Measurements from ENCODE around the gene PRKCH. TPM values are rescaled to one million over a fixed set of nuclear protein-coding genes. Genes with fewer than 3 reads are reported as not detected.
A peak's percentile ranks its signal among the peaks of the same experiment; 100 is the strongest.

PRKCH gene
- polyA plus RNA-seq, 3 donors from 2014 or later, result 231 to 451 (median 335) TPM

DNA sequence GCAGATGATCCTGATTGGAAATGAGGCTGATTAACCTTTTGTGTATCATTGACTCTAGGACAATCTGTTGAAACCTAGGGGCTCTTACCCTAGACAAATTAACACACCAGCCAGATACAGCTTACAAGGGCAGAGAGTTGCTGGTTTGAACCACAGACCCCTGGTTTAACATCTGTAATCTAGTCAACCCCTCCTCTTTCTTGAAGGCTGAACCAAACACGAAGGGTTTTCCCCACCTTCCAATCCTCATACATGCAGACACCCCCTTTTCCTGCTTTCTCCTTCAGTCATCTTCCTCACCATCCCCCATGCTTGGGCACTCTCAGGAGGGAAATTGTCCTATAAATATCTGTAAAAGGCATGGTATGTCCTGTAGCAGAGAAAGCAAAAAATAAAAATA is 247.9 kb downstream of the PRKCH start:
- peak overlapping the region in 1 of 6 donors; percentile 69 for H3K27ac Mint-ChIP-seq
- peaks cover 18 to 26% of the 10 kb centered on the region in 2 donors for H3K4me1 Mint-ChIP-seq
- no peak for DNase-seq
- H3K9me3 Mint-ChIP-seq, result no peaks in the 10 kb centered on the region
- peak overlapping the region in 4 of 5 donors; percentile 44 to 64 (median 54) for H3K4me3 Mint-ChIP-seq
- peaks cover 4 to 11% (median 11%) of the 10 kb centered on the region in 3 donors for H3K36me3 Mint-ChIP-seq
- peaks cover 9 to 15% (median 9%) of the 10 kb centered on the region in 3 donors for H3K27me3 Mint-ChIP-seq (ENCODE audit: low read depth in 3 of 3)

DNA sequence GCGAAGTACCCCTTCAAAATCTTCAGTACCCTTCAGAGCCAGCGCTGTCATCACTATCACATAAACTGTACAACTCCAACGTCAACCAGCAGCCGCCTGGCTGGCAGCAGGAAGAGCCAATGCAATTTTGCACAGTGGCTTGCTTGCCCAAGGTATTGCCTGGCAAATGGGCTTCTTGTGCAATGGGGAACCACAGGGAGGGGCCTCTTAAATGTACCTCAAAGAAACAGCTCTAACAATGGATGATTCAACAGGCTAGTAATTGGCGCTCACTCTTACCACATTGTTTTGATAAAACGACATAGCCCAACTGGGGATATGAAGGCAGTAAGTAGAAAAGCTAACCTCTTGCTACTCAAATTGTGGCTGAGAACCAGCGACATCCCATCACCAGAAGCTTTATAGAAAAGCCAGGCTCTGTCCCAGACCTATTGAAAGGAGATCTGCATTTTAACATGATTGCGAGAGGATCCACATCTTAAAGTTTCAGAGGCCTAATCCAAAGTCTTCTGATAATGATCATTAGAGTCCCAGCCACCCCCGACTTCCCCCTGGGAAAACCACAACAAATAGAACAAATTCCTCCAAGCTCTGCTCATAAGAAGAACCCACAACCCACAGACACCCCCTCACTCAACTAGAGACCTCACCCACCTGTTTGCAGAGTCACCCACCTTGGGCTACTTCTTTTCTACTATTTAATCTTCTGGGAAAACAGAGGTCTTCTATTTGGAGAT is 248.6 kb downstream of the PRKCH start:
- peaks cover 18 to 26% of the 10 kb centered on the region in 2 donors for H3K4me1 Mint-ChIP-seq
- H3K4me3 Mint-ChIP-seq, result peak overlapping the region in 2 of 5 donors; percentile 16 to 35
- no peaks in the 10 kb centered on the region for H3K9me3 Mint-ChIP-seq
- peaks cover 9 to 15% (median 9%) of the 10 kb centered on the region in 3 donors for H3K27me3 Mint-ChIP-seq (ENCODE audit: low read depth in 3 of 3)
- peaks cover 4 to 11% (median 11%) of the 10 kb centered on the region in 3 donors for H3K36me3 Mint-ChIP-seq
- no peak for DNase-seq
- peak overlapping the region in 2 of 6 donors; percentile 54 to 69 for H3K27ac Mint-ChIP-seq

DNA sequence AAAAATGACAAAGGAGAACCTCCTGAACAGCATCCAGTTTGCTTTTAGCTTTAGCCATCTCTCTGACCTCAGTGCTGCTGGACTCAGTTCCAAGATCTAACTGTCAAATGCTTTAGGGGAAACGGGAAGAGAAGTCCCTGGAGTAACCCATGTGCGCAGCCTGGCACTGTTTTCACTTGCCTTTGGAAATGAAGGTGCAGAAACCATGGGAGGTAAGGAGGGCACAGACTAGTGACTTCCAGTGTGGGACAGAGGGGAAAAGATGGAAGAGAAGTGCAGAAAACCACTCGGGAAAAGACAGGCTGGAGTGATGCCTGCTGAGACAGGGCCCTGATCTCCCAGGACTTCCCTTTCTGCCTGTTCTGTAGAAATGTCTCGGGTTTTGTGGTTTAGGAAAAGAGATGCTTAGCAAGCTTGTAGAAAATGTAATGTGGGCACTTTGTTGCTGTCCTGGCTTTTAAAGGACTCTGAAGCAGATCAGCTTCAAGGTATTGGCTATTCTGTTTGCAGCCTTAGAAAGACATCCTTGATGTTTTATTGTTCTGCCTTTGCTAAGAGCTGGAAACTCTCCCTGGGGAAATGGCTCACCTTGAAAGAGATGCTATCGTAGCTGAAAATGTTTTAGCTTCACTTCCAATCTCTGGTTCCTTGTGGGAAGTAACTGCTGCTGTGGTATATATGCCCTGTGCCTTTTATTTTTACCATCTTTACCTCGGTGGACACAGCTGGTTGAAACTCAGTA is 249.3 kb downstream of the PRKCH start:
- DNase-seq, result no peak
- peak overlapping the region in 1 of 6 donors; percentile 69 for H3K27ac Mint-ChIP-seq
- peaks cover 18 to 26% of the 10 kb centered on the region in 2 donors for H3K4me1 Mint-ChIP-seq
- H3K4me3 Mint-ChIP-seq, result no peak overlapping the region
- no peaks in the 10 kb centered on the region for H3K9me3 Mint-ChIP-seq
- H3K27me3 Mint-ChIP-seq (ENCODE audit: low read depth in 3 of 3), result peaks cover 9 to 15% (median 14%) of the 10 kb centered on the region in 3 donors
- peaks cover 4 to 11% (median 11%) of the 10 kb centered on the region in 3 donors for H3K36me3 Mint-ChIP-seq

DNA sequence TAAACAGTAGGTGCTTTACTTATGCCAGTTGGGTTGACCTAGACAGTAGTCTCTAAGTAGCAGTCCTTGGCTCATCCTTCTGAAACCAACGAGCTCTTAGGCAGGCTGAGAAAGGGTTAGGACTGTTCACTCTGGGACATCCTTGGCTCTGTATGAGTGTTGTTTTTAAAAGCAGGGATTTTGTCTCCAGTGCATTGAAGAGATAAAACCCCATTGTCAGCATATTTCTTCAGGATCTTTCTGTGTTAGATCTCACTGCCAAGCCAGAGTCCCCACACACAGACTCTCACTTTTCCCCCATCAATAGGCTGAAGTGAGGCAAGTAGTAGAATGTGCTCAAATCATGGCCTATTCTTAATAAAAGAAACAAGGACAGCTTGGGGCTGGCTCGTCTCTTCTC is 250.5 kb downstream of the PRKCH start:
- peaks cover 18 to 26% of the 10 kb centered on the region in 2 donors for H3K4me1 Mint-ChIP-seq
- H3K27ac Mint-ChIP-seq, result no peak overlapping the region

DNA sequence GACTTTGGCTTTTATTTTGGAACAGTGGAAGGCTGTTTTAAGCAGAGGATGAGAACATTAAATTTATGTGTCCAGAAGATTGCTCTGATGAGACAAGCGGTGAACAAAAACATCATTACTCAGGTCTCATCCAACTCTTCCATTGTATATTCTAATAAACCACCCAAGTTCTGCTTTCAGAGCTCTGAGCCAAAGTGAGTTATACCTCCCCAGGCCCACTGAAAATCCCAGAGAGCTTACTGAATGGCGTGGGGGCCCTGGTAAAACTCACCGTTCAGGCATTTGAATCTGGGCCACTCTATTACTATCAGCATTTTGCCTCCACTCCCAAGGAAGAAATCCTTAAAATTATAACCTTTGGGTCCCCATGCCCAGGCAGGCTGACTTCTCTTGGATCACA is 251.9 kb downstream of the PRKCH start:
- Mint-ChIP-seq H3K27ac (no peak overlapping the region), H3K27me3 (ENCODE audit: low read depth in 3 of 3) (peaks cover 5 to 11% (median 11%) of the 10 kb centered on the region in 3 donors), H3K4me3 (no peak overlapping the region), H3K9me3 (no peaks in the 10 kb centered on the region), H3K36me3 (peaks cover 4 to 11% (median 4%) of the 10 kb centered on the region in 3 donors), H3K4me1 (peaks cover 13 to 24% of the 10 kb centered on the region in 2 donors)
- DNase-seq, result no peak

More for the DNA sequence above, 250.5 kb downstream of the PRKCH start:
- Mint-ChIP-seq H3K4me3 (no peak overlapping the region), H3K9me3 (no peaks in the 10 kb centered on the region), H3K27me3 (ENCODE audit: low read depth in 3 of 3) (peaks cover 9 to 14% (median 13%) of the 10 kb centered on the region in 3 donors), H3K36me3 (peaks cover 4 to 11% (median 4%) of the 10 kb centered on the region in 3 donors)
- no peak for DNase-seq

DNA sequence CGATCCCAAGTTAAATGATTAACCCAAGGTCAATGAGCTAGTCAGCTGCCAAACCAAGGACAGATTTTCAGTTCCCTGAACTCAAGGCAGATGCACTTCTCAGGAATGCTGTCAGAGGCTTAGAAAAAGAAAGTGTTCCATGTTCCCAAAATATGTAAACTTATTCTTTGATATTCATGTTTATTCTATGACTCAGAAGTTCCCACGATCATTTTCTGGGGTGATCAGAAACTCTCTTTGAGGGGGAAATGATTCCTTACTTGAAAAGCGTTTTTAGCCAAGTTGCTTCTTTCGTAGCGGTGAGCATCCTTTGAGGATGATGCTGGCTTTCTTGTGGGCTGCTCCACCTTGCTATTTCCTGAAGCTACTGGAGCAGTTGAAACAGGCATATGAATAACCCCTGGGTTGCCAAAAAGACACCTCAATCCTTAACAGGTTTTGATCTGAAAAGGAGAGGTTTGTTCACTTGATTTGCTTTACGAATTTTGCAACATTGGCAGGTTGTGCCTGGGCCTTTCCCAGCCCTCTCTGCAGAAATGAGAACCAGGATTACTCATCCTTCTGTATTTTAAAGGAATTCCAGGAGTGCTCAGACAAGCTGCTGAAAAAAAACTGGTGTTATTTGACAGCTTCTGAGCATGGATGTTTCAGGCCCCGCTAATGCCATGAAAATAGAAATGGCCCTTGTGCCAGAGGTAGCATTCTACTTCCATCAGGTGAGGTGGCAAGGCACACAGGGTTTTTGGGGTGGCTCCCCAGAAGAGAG is 252.6 kb downstream of the PRKCH start:
- peaks cover 4 to 9% (median 8%) of the 10 kb centered on the region in 3 donors for H3K27me3 Mint-ChIP-seq (ENCODE audit: low read depth in 3 of 3)
- H3K36me3 Mint-ChIP-seq, result peaks cover 4 to 11% (median 4%) of the 10 kb centered on the region in 3 donors
- H3K27ac Mint-ChIP-seq, result no peak overlapping the region
- no peak for DNase-seq
- H3K4me1 Mint-ChIP-seq, result peaks cover 15 to 25% of the 10 kb centered on the region in 2 donors
- no peaks in the 10 kb centered on the region for H3K9me3 Mint-ChIP-seq
- no peak overlapping the region for H3K4me3 Mint-ChIP-seq

DNA sequence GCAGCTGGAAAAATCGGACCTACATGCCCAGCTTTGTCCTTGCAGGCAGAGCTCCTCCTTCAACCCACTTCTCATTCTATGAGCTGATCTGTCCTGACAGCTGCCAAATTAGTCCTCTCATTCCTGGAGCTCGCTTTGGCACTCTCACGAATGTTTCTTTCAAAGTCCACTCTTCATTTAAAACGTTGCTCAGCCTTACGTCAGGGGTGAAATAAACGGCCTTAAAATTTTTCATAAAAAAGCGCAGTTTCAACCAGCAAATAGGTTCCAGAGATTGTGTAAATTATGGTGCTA is 253.1 kb downstream of the PRKCH start:
- Mint-ChIP-seq H3K27ac (no peak overlapping the region), H3K36me3 (peaks cover 4 to 11% (median 4%) of the 10 kb centered on the region in 3 donors), H3K9me3 (no peaks in the 10 kb centered on the region), H3K4me3 (no peak overlapping the region), H3K27me3 (ENCODE audit: low read depth in 3 of 3) (peaks cover 4 to 9% (median 4%) of the 10 kb centered on the region in 3 donors), H3K4me1 (peaks cover 12 to 25% of the 10 kb centered on the region in 2 donors)
- no peak for DNase-seq

DNA sequence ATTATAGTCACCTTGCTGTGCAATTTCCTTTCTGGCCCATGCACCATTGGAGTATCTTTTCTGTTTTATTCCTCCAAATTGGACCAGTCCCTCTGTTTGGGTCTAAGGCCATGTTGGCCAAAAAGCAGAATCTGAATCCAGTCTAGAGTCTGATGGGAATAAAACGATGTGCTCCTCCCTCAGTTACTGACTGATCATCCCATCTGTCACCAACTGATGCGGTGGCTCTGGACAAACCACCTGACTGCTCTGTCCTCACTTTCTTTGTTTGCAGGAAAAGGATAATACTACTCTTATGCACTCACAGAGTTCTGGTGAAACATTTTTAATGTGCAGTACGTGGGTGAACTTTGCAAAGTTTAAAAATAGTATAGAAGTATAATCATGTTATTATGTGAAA is 253.7 kb downstream of the PRKCH start:
- no peaks in the 10 kb centered on the region for H3K9me3 Mint-ChIP-seq

DNA sequence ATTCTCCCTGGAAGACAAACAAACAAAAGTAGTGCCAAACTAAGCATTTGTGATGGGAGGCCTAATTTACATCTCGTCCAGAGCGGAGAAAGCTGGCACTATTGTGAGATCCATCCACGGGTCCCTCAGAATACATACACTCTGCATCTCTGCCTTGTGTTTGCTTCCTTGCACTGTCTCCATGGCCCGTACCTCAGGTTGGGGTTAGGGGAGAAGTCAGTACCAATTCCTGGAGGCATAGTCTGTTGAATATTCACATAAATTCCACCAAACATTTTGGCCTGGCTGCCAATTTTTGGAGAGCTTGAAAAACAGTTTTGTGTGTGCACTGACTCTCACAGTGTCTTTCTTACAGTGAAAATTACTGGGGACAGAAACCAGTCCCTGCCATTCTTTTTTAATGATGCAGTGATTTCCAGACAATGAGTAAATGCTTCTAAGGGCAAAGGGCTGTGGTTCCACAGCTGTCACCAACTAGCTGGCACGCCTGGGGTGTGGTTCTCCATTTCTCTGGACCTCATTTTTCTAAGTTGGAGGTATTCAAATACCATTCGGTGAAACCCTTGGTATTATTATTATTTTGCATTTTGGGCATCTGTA is 254.3 kb downstream of the PRKCH start:
- Mint-ChIP-seq H3K27me3 (ENCODE audit: low read depth in 3 of 3) (peaks cover 0 to 11% (median 4%) of the 10 kb centered on the region in 3 donors), H3K27ac (no peak overlapping the region), H3K9me3 (no peaks in the 10 kb centered on the region), H3K4me3 (no peak overlapping the region), H3K4me1 (peaks cover 10 to 18% of the 10 kb centered on the region in 2 donors), H3K36me3 (peaks cover 0 to 7% (median 4%) of the 10 kb centered on the region in 3 donors)
- no peak for DNase-seq

More for the DNA sequence above, 253.7 kb downstream of the PRKCH start:
- peaks cover 4 to 10% (median 4%) of the 10 kb centered on the region in 3 donors for H3K36me3 Mint-ChIP-seq
- H3K27me3 Mint-ChIP-seq (ENCODE audit: low read depth in 3 of 3), result peaks cover 0 to 11% (median 4%) of the 10 kb centered on the region in 3 donors
- H3K27ac Mint-ChIP-seq, result no peak overlapping the region
- no peak for DNase-seq
- peaks cover 10 to 21% of the 10 kb centered on the region in 2 donors for H3K4me1 Mint-ChIP-seq
- H3K4me3 Mint-ChIP-seq, result no peak overlapping the region

DNA sequence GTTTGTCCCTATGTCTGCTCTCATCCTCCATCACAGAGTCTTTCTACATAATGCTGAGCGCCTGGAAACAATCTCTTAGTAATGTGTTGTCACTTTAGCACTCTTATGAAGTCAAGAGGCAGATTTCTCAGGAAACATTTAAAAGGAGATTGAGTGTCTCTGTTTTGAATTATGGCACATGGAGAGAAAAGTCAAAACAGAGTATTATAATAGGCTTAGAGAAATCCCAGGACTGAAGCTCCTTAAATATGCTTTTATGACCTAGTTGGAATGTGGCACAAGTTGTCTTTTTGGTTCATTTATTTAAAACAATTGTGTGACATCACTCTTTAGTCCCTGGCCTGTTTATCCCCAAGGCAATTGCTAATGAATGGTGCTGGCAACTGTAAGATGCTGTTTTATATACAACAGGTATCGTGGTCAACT is 256.1 kb downstream of the PRKCH start:
- Mint-ChIP-seq H3K4me3 (no peak overlapping the region), H3K36me3 (peaks cover 0 to 3% (median 0%) of the 10 kb centered on the region in 3 donors), H3K27ac (no peak overlapping the region), H3K27me3 (ENCODE audit: low read depth in 3 of 3) (peaks cover 0 to 8% (median 4%) of the 10 kb centered on the region in 3 donors), H3K9me3 (no peaks in the 10 kb centered on the region), H3K4me1 (peaks cover 10 to 18% of the 10 kb centered on the region in 2 donors)
- no peak for DNase-seq

DNA sequence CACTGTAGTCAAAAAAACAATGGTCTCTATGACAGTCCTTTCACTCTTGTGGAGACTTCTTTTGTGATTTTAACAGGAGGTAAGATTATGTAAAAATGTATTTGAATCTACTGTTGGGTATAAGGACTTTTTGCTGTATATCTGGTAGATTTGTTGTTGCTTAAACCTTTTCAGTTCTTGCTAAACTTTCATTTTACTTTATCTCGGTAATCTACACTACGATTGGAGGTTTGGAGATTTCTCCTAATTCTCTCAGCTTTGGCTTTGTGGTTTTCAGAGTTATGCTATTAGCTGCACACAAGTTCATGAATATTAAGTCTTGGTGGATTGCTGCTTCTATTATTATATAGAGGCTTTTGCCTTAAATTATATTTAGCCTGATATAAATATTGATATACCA is 257.4 kb downstream of the PRKCH start:
- Mint-ChIP-seq H3K27me3 (ENCODE audit: low read depth in 3 of 3) (peaks cover 0 to 7% (median 0%) of the 10 kb centered on the region in 3 donors), H3K9me3 (no peaks in the 10 kb centered on the region), H3K27ac (peak overlapping the region in 1 of 6 donors; percentile 26), H3K36me3 (peaks cover 0 to 4% (median 0%) of the 10 kb centered on the region in 3 donors), H3K4me1 (peaks cover 10 to 18% of the 10 kb centered on the region in 2 donors), H3K4me3 (no peak overlapping the region)
- no peak for DNase-seq

DNA sequence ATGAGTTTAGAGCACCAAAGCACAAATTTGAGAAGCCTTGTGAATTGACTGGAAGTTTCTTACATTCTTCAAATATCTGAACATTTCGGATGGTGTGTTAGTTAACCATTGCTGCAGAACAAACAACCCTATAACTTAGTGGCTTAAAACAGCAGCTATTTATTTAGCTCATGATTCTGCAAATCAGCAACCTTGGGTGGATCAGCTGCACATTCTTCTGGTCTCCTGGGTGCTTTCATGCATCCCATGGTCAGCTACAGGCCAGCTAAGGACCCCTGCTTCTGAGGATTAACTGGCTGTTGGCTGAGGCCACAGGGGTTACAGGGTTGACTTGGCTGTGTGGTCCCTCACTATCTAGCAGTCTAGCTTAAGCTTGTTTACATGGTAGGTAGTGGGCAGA is 260.0 kb downstream of the PRKCH start:
- H3K36me3 Mint-ChIP-seq, result peaks cover 0 to 4% (median 0%) of the 10 kb centered on the region in 3 donors
- H3K27ac Mint-ChIP-seq, result no peak overlapping the region

More for the DNA sequence above, 260.0 kb downstream of the PRKCH start:
- DNase-seq, result no peak
- H3K27me3 Mint-ChIP-seq (ENCODE audit: low read depth in 3 of 3), result peaks cover 0 to 6% (median 3%) of the 10 kb centered on the region in 3 donors
- H3K9me3 Mint-ChIP-seq, result no peaks in the 10 kb centered on the region
- no peak overlapping the region for H3K4me3 Mint-ChIP-seq
- peaks cover 10 to 18% of the 10 kb centered on the region in 2 donors for H3K4me1 Mint-ChIP-seq

All from immature natural killer cell (primary cell).